BJ (cell line): ENCODE measurements around the gene KRTCAP2. TPM values are rescaled to one million over a fixed set of nuclear protein-coding genes. Genes with fewer than 3 reads are reported as not detected.

Source experiments
- CTCF ChIA-PET: fragments of 350-600 bp; formaldehyde crosslinking; extraction: SDS; loops from one replicate; lab custom pipeline; 2021; ENCODE audit warnings: antibody characterized with exemption, inconsistent platforms; lab: Yijun Ruan, JAX
- POLR2A ChIA-PET: fragments of 300-600 bp; sonication (Branson Sonifier 250); formaldehyde crosslinking; extraction: SDS; loops from one replicate; lab custom pipeline; 2021; ENCODE audit warnings: antibody characterized with exemption; lab: Charles Lee
- DNase-seq: peaks from one replicate; pipeline ENCODE4 v3.0.0-alpha.2; 2011; ENCODE audit warnings: low read depth
- H3K27me3 ChIP-seq: 2 replicates; pipeline ENCODE4 v1.6.0; 2011; ENCODE audit warnings: low read length; ENCODE audit not compliant: control insufficient read depth, insufficient read depth
- H3K36me3 ChIP-seq: 2 replicates; pipeline ENCODE4 v1.5.1; 2011; ENCODE audit warnings: low read length; ENCODE audit not compliant: control insufficient read depth, insufficient read depth
- H3K4me3 ChIP-seq: 2 replicates; pipeline ENCODE4 v1.5.1; 2011; ENCODE audit warnings: low read depth, mild to moderate bottlenecking, control low read depth, low read length
- CTCF ChIP-seq: IDR thresholded peaks from 2 replicates; pipeline ENCODE4 v1.5.1; 2011; ENCODE audit warnings: low read depth, mild to moderate bottlenecking, control low read depth, inconsistent platforms, low read length, moderate library complexity; ENCODE audit not compliant: insufficient read depth
- polyA plus RNA-seq: library from polyadenylated mRNA; depleted of rRNA; stranded (reverse); fragments of >200 nt; gene quantifications from 2 replicates; pipeline ENCODE4 v1.2.3, GENCODE V29; 2011

Gene KRTCAP2
- polyA plus RNA-seq, 1 experiment, result 225 TPM

GRCh38 chr1:155184351-155184811 lies 11.3 kb upstream of the KRTCAP2 start:
- ChIA-PET POLR2A (no interaction called here), CTCF (interaction anchor here (0.7 to 5.2 kb wide), 4 partner anchors 9 to 93 kb away, joined by 3 to 32 read pairs (median 8); no protein-coding TSS in a partner anchor)
- peaks cover 5% of the 10 kb centered on the region for H3K36me3 ChIP-seq
- TF ChIP-seq CTCF, result no peak
- no peak overlapping the region for H3K4me3 ChIP-seq
- DNase-seq, result no peak
- H3K27me3 ChIP-seq, result no peaks in the 10 kb centered on the region

GRCh38 chr1:155183775-155184221 lies 10.7 kb upstream of the KRTCAP2 start:
- Histone ChIP-seq H3K4me3 (no peak overlapping the region), H3K27me3 (no peaks in the 10 kb centered on the region), H3K36me3 (peaks cover 11% of the 10 kb centered on the region)
- no peak for DNase-seq
- CTCF ChIA-PET, result interaction anchor here (0.7 to 5.2 kb wide), 4 partner anchors 8 to 93 kb away, joined by 3 to 32 read pairs (median 8); no protein-coding TSS in a partner anchor
- no peak for TF ChIP-seq CTCF
- POLR2A ChIA-PET, result no interaction called here

GRCh38 chr1:155182052-155182550 lies 9.0 kb upstream of the KRTCAP2 start:
- no peak for TF ChIP-seq CTCF
- peaks cover 24% of the 10 kb centered on the region for H3K36me3 ChIP-seq
- no peak for DNase-seq
- ChIA-PET POLR2A (no interaction called here), CTCF (interaction anchor here (10.5 kb wide), 1 partner anchor 12 kb away, joined by 147 read pairs; no protein-coding TSS in a partner anchor)
- H3K4me3 ChIP-seq, result no peak overlapping the region
- H3K27me3 ChIP-seq, result no peaks in the 10 kb centered on the region

GRCh38 chr1:155181371-155182051 lies 8.4 kb upstream of the KRTCAP2 start:
- no peak overlapping the region for H3K4me3 ChIP-seq
- peaks cover 27% of the 10 kb centered on the region for H3K36me3 ChIP-seq
- TF ChIP-seq CTCF, result no peak
- POLR2A ChIA-PET, result no interaction called here
- CTCF ChIA-PET, result interaction anchor here (10.5 kb wide), 1 partner anchor 12 kb away, joined by 147 read pairs; no protein-coding TSS in a partner anchor
- H3K27me3 ChIP-seq, result no peaks in the 10 kb centered on the region
- DNase-seq, result no peak
